ENCODE results near the gene DCUN1D4. TPM values are rescaled to one million over a fixed set of nuclear protein-coding genes. Genes with fewer than 3 reads are reported as not detected.

Gene DCUN1D4
- total and polyA plus RNA-seq, 4 donors = 15.2 to 33.9 (median 21.8) TPM

DNA sequence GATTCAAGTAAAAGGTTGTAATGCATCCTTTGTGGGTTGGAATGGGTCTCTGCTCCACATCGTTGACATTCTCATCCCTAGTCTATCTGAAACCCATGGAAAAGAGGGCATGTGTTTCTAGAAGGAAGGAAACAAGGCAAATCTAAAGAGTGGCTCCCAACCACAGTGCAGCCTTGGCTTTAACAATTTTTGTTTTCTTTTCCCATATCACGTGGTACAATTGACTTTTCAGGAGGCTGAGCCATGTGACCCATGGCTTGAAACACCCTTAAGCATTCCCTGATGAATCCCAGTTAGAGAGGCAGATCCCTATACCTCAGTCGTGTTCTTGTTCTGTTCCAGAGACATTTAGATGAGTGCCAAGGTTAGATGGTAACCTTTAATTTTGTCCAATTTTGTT is 12.8 kb downstream of the DCUN1D4 start:
- WGBS = 51% methylated on average over 3 of the region's 3 CpGs
- Histone ChIP-seq H3K4me1 (ENCODE audit: control insufficient read depth in 4 of 4, insufficient read depth in 4 of 4, low read length in 3 of 4) (peaks cover 21 to 68% (median 51%) of the 10 kb centered on the region in 4 donors), H3K4me3 (ENCODE audit: low read depth in 1 of 3, low read length in 3 of 3) (no peak overlapping the region), H3K9me3 (ENCODE audit: control insufficient read depth in 4 of 4, low read length in 3 of 4) (no peaks in the 10 kb centered on the region), H3K27ac (ENCODE audit: low read depth in 1 of 2, low read length in 2 of 2) (no peak overlapping the region), H3K36me3 (ENCODE audit: control insufficient read depth in 4 of 4, insufficient read depth in 3 of 4, low read depth in 1 of 4, low read length in 3 of 4) (no peaks in the 10 kb centered on the region), H3K9ac (ENCODE audit: low read depth in 1 of 2, low read length in 2 of 2) (no peak overlapping the region), H3K27me3 (ENCODE audit: control insufficient read depth in 4 of 4, insufficient read depth in 4 of 4, low read length in 3 of 4) (no peaks in the 10 kb centered on the region)
- TF ChIP-seq JUND (IDR thresholded peaks at IDR 0.05) (no peak), YY1 (IDR thresholded peaks at IDR 0.05) (no peak), GABPA (IDR thresholded peaks at IDR 0.05 in 1 of 2, conservative IDR thresholded peaks at IDR 0.05 in 1 of 2) (no peak), HNF4G (IDR thresholded peaks at IDR 0.05) (no peak)
- TF ChIP-seq, protein P1, sequence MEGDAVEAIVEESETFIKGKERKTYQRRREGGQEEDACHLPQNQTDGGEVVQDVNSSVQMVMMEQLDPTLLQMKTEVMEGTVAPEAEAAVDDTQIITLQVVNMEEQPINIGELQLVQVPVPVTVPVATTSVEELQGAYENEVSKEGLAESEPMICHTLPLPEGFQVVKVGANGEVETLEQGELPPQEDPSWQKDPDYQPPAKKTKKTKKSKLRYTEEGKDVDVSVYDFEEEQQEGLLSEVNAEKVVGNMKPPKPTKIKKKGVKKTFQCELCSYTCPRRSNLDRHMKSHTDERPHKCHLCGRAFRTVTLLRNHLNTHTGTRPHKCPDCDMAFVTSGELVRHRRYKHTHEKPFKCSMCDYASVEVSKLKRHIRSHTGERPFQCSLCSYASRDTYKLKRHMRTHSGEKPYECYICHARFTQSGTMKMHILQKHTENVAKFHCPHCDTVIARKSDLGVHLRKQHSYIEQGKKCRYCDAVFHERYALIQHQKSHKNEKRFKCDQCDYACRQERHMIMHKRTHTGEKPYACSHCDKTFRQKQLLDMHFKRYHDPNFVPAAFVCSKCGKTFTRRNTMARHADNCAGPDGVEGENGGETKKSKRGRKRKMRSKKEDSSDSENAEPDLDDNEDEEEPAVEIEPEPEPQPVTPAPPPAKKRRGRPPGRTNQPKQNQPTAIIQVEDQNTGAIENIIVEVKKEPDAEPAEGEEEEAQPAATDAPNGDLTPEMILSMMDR (IDR thresholded peaks at IDR 0.05; ENCODE audit: low read depth, low read length, missing input control) = no peak
- no peak for DNase-seq (ENCODE audit: low spot score)

DNA sequence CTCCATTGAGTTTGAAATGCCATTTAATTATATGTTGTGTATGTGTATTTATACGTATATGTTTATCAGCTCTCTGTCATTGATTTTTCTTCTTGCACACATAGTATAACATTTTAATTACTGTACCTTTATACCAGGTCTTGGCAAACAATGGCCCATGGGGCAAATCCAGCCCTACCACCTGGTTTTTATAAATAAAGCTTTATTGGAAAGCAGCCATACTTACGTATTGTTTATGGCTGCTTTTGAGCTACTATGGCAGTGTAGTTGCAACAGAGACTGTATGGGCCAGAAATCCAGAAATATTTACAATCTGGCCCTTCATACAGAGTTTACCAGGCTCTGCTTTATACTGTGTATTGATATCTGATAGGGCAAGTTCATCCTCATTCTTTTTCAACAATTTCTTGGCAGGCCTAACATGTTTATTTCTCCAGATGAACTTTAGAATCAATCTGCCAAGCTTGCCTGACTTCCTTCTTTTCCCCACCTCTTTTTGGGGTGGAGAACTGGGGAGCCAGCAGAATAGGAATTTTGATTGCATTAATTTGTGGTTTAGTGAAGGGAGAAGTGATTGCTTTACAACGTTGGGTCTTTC is 15.8 kb downstream of the DCUN1D4 start:
- TF ChIP-seq, protein P2, sequence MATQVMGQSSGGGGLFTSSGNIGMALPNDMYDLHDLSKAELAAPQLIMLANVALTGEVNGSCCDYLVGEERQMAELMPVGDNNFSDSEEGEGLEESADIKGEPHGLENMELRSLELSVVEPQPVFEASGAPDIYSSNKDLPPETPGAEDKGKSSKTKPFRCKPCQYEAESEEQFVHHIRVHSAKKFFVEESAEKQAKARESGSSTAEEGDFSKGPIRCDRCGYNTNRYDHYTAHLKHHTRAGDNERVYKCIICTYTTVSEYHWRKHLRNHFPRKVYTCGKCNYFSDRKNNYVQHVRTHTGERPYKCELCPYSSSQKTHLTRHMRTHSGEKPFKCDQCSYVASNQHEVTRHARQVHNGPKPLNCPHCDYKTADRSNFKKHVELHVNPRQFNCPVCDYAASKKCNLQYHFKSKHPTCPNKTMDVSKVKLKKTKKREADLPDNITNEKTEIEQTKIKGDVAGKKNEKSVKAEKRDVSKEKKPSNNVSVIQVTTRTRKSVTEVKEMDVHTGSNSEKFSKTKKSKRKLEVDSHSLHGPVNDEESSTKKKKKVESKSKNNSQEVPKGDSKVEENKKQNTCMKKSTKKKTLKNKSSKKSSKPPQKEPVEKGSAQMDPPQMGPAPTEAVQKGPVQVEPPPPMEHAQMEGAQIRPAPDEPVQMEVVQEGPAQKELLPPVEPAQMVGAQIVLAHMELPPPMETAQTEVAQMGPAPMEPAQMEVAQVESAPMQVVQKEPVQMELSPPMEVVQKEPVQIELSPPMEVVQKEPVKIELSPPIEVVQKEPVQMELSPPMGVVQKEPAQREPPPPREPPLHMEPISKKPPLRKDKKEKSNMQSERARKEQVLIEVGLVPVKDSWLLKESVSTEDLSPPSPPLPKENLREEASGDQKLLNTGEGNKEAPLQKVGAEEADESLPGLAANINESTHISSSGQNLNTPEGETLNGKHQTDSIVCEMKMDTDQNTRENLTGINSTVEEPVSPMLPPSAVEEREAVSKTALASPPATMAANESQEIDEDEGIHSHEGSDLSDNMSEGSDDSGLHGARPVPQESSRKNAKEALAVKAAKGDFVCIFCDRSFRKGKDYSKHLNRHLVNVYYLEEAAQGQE (IDR thresholded peaks at IDR 0.05) = peak; percentile 65
- TF ChIP-seq, protein P3, sequence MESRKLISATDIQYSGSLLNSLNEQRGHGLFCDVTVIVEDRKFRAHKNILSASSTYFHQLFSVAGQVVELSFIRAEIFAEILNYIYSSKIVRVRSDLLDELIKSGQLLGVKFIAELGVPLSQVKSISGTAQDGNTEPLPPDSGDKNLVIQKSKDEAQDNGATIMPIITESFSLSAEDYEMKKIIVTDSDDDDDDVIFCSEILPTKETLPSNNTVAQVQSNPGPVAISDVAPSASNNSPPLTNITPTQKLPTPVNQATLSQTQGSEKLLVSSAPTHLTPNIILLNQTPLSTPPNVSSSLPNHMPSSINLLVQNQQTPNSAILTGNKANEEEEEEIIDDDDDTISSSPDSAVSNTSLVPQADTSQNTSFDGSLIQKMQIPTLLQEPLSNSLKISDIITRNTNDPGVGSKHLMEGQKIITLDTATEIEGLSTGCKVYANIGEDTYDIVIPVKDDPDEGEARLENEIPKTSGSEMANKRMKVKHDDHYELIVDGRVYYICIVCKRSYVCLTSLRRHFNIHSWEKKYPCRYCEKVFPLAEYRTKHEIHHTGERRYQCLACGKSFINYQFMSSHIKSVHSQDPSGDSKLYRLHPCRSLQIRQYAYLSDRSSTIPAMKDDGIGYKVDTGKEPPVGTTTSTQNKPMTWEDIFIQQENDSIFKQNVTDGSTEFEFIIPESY (IDR thresholded peaks at IDR 0.05) = peak; percentile 42
- TF ChIP-seq RXRA (IDR thresholded peaks at IDR 0.05) = peak; percentile 66 to 77
- TF ChIP-seq SP1 (IDR thresholded peaks at IDR 0.05) = peak; percentile 78
- TF ChIP-seq, protein P4, sequence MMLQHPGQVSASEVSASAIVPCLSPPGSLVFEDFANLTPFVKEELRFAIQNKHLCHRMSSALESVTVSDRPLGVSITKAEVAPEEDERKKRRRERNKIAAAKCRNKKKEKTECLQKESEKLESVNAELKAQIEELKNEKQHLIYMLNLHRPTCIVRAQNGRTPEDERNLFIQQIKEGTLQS (IDR thresholded peaks at IDR 0.05) = no peak
- peak; percentile 60 for TF ChIP-seq HNF4G (IDR thresholded peaks at IDR 0.05)
- TF ChIP-seq GABPA (IDR thresholded peaks at IDR 0.05 in 1 of 2, conservative IDR thresholded peaks at IDR 0.05 in 1 of 2) = peak in 1 of 2 donors; percentile 50
- peak; percentile 49 for TF ChIP-seq YY1 (IDR thresholded peaks at IDR 0.05)
- peak; percentile 56 for TF ChIP-seq FOXA2 (IDR thresholded peaks at IDR 0.05)
- peak; percentile 23 to 37 for TF ChIP-seq RAD21 (IDR thresholded peaks at IDR 0.05)
- TF ChIP-seq HNF4A (conservative IDR thresholded peaks at IDR 0.05) = peak; percentile 86 to 87
- TF ChIP-seq NR2F2 (IDR thresholded peaks at IDR 0.05) = no peak
- peak in 1 of 2 donors; percentile 24 for TF ChIP-seq EGR1 (IDR thresholded peaks at IDR 0.05; ENCODE audit: low read depth in 2 of 2)
- TF ChIP-seq, protein P1 (IDR thresholded peaks at IDR 0.05; ENCODE audit: low read depth, low read length, missing input control) = no peak
- peak; percentile 27 for TF ChIP-seq FOXA1 (IDR thresholded peaks at IDR 0.05)
- peak in 1 of 2 donors; percentile 39 for TF ChIP-seq JUND (IDR thresholded peaks at IDR 0.05)
- TF ChIP-seq, protein P5, sequence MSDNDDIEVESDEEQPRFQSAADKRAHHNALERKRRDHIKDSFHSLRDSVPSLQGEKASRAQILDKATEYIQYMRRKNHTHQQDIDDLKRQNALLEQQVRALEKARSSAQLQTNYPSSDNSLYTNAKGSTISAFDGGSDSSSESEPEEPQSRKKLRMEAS (IDR thresholded peaks at IDR 0.05) = peak; percentile 48
- TF ChIP-seq TAF1 (conservative IDR thresholded peaks at IDR 0.05) = no peak
- peak overlapping the region; percentile 48 to 53 for H3K27ac ChIP-seq (ENCODE audit: low read depth in 1 of 2, low read length in 2 of 2)

More for the DNA sequence above, 15.8 kb downstream of the DCUN1D4 start:
- no peak for DNase-seq (ENCODE audit: low spot score)
- 24% methylated on average over 3 of the region's 3 CpGs for WGBS
- Histone ChIP-seq H3K27me3 (ENCODE audit: control insufficient read depth in 4 of 4, insufficient read depth in 4 of 4, low read length in 3 of 4) (no peaks in the 10 kb centered on the region), H3K9me3 (ENCODE audit: control insufficient read depth in 4 of 4, low read length in 3 of 4) (no peaks in the 10 kb centered on the region), H3K4me3 (ENCODE audit: low read depth in 1 of 3, low read length in 3 of 3) (no peak overlapping the region), H3K36me3 (ENCODE audit: control insufficient read depth in 4 of 4, insufficient read depth in 3 of 4, low read depth in 1 of 4, low read length in 3 of 4) (peaks cover 0 to 2% (median 0%) of the 10 kb centered on the region in 4 donors), H3K4me1 (ENCODE audit: control insufficient read depth in 4 of 4, insufficient read depth in 4 of 4, low read length in 3 of 4) (peaks cover 22 to 52% (median 28%) of the 10 kb centered on the region in 4 donors), H3K9ac (ENCODE audit: low read depth in 1 of 2, low read length in 2 of 2) (no peak overlapping the region)

Data from liver (tissue), 9 donors.